Tracheal epithelial cell (primary cell): ENCODE data around the gene CDY2B. TPM values are rescaled to one million over a fixed set of nuclear protein-coding genes. Genes with fewer than 3 reads are reported as not detected.

Experiments used
- total RNA-seq: library from RNA; depleted of rRNA; stranded (reverse); fragments of >200 nt; gene quantifications from 2 replicates; pipeline ENCODE4 v1.2.1, GENCODE V29; 2014

CDY2B gene
- total RNA-seq: not detected in 2 replicates

GRCh38 chrY:17880120-17880519 lies at the start of gene CDY2B:
Gene CDY2B, minus strand, starts transcription at chrY:17880220. Its CDS starts 328 bp downstream, at chrY:17879892.

Other genes with a start within 250 kb of the CDY2B start
- not detected in 2 replicates for gene CDY2A, start 145.6 kb upstream of the CDY2B start, total RNA-seq